Pulmonary artery endothelial cell (primary cell): Measurements from ENCODE around the gene TBC1D24. TPM values are rescaled to one million over a fixed set of nuclear protein-coding genes. Genes with fewer than 3 reads are reported as not detected.
"Not testable (repeated sequence)": the region's sequence is repeated elsewhere in the genome, so short reads cannot be mapped to it uniquely, and the experiment has no call there.

Source experiments
- DNase-seq: peaks from one replicate; pipeline ENCODE4 v3.0.0-alpha.2; 2011; ENCODE audit warnings: low read depth, low spot score
- total RNA-seq: library from RNA; depleted of rRNA; stranded (reverse); fragments of >200 nt; gene quantifications from 2 replicates; pipeline ENCODE4 v1.2.3, GENCODE V29; 2014

The TBC1D24 gene
- total RNA-seq, 1 donor from 2014 or later, result 12.8 TPM

DNA sequence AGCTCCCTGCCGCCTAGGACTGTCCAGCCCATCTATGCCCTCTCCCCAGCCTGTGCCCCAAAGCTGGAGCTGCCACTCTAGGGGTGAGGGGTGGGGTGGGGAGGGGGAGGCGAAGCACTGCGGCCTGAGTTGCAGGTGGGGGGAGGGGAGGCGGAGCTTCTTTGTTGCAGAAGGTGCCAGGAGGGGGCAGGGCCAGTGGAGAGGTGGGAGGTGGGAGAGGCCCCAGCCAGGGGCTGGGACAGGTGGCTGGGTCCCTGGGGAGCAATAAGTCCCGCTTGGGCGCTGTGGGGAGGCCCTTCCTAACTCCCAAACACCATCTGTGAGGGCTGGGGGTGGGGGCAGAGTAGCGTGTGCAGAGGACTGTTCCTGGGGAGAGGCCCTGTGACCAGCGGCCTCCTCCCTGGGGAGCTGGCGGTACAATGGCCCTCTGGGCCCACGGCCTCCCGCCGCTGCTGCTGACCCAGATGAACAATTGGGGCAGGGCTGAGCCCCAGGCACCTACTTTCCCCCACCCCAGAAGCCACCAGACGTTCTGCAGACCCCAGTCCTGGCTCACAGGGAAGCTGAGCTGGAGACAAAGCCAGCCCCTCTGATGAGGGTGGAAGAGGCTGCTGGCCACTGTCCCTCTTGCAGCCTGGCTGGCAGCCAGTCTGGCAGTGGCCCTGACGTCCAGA lies 6.1 kb upstream of the TBC1D24 start:
- DNase-seq, result no peak

DNA sequence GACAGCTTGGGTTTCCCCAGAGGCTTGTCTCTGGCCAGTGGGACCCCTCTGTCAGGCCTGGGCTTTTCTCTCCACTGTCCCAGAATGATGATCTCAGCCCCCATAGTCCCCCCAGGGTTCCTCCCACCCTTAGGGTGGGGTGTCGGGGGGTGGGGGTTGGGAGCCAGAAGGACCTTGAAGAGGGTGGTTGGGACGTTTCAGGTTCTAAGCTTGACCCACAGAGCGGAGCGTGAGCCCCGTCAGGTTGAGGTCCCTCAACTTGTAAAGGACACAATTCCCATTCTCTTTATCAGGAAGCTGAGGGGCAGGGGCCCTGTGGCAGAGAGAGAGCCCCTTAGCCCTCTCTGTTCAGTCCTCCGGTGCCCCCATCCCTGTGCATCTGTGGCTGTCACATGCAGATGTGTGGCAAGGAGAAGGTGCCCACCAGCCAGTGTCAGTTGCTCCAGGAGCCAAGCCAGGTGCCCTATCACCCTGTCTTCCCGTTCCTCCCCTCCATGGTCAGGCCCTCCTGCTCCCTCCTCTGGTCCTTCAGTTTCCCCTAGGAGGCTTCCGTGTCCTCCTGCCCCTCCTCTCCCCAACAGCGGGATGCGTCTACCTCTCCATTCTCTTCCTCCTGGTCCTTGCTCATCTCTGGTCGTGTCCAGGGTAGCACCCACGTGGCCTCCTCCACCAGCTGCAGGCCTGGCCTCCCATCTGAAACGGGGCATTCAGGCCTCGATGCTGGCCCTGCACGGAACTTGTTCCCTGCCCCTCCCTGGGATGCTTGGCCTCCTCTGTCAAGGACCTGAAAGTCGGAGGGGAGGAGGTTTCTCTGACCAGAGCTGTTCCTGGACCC lies 5.3 kb upstream of the TBC1D24 start:
- no peak for DNase-seq

DNA sequence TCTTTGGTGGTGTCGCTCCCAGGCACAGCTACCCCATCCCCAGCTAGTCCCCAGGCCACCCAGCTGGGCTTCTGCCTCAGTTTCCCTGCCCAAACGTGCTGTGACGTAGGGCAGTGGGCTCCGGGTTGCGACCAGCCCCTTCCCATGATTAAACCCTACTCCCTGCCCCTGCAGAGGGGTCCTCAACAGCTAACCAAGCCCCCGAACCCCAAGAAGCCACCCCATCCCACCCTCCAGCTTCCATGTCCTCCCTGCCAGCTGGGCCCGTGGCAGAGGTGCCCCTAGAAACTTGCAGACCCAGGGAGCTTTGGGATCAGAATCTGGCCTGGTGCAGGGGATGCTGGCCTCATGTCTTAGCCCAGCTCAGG lies 4.7 kb upstream of the TBC1D24 start:
- no peak for DNase-seq

DNA sequence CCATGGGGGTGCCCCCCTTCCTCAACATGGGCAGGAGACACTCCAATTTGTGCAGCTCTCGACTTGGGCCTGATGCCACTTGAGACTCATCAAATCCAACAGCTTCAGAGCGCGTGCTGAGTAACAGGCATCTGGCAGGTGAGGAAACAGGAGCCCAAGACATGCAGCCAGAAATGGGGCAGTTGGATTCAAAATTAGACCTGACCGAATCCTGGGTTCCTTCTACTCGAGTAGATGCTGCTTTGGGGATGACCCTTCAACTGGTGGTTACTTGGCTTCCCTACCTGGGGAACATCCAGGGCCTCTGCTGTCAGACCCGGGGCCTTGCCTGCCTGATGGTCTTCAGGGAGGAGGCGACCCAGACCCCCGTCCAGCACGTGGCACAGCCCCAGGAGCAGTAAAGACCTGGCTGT lies 4.3 kb upstream of the TBC1D24 start:
- DNase-seq, result no peak

DNA sequence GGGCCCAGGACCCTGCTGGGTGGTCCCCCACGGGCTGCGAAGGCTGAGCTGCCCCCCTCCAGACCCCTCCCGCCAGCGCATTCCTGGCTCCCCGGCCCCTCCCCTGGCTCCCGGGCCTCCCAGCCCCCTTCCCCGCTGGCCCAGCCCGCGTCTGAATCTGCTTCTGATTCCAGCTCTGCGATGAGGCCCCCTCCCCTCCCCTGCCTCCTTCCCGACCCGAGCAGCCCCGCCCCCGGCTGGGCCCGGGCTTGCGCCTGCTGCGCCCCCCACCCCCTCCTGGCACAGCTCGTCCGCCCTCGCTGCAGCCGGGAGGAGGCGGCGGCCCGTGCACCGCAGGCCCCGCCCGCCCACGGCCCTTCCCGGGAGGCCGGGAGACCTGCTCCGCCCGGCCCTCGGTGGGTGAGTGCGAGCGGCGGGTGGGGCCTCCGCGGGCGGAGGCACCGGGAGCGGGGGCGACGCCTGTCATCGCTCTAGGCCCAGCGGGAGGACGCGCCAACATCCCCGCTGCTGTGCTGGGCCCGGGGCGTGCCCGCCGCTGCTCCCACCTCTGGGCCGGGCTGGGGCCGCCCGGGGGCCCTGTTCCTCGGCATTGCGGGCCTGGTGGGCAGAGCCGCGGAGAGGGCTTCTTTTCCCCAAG lies 3.8 kb upstream of the TBC1D24 start, which contains the start of gene NTN3:
Gene NTN3, plus strand, starts transcription at position 282 of the 637 bp plus-strand sequence. CDS start 405 bp downstream, outside the sequence.
- DNase-seq, result no peak

DNA sequence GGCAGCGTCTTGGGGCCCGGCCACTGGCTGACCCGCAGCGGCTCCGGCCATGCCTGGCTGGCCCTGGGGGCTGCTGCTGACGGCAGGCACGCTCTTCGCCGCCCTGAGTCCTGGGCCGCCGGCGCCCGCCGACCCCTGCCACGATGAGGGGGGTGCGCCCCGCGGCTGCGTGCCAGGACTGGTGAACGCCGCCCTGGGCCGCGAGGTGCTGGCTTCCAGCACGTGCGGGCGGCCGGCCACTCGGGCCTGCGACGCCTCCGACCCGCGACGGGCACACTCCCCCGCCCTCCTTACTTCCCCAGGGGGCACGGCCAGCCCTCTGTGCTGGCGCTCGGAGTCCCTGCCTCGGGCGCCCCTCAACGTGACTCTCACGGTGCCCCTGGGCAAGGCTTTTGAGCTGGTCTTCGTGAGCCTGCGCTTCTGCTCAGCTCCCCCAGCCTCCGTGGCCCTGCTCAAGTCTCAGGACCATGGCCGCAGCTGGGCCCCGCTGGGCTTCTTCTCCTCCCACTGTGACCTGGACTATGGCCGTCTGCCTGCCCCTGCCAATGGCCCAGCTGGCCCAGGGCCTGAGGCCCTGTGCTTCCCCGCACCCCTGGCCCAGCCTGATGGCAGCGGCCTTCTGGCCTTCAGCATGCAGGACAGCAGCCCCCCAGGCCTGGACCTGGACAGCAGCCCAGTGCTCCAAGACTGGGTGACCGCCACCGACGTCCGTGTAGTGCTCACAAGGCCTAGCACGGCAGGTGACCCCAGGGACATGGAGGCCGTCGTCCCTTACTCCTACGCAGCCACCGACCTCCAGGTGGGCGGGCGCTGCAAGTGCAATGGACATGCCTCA lies 3.1 kb upstream of the TBC1D24 start:
- DNase-seq, result no peak

DNA sequence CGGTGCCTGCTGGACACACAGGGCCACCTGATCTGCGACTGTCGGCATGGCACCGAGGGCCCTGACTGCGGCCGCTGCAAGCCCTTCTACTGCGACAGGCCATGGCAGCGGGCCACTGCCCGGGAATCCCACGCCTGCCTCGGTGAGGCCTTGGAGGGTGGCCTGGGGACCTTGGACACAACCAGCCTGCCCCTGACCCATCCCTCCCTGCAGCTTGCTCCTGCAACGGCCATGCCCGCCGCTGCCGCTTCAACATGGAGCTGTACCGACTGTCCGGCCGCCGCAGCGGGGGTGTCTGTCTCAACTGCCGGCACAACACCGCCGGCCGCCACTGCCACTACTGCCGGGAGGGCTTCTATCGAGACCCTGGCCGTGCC lies 2.5 kb upstream of the TBC1D24 start:
- DNase-seq, result no peak

DNA sequence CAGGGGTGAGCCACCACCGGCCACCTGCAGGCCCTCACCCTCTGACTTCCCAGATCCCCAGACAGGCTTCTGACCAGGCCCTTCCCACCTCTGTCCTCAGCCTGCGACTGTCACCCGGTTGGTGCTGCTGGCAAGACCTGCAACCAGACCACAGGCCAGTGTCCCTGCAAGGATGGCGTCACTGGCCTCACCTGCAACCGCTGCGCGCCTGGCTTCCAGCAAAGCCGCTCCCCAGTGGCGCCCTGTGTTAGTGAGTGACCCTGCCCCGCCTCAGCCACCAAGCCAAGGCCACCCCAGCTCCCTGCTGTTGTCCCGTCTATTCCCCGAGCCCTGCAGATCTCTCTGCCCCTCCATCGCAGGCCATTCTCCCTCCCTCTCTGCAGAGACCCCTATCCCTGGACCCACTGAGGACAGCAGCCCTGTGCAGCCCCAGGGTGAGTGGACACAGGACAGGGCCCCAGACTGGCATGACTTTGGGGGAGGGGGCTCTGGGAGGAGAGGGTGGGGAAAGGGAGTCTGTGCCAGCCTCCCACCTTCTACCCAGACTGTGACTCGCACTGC lies 2.0 kb upstream of the TBC1D24 start:
- no peak for DNase-seq

DNA sequence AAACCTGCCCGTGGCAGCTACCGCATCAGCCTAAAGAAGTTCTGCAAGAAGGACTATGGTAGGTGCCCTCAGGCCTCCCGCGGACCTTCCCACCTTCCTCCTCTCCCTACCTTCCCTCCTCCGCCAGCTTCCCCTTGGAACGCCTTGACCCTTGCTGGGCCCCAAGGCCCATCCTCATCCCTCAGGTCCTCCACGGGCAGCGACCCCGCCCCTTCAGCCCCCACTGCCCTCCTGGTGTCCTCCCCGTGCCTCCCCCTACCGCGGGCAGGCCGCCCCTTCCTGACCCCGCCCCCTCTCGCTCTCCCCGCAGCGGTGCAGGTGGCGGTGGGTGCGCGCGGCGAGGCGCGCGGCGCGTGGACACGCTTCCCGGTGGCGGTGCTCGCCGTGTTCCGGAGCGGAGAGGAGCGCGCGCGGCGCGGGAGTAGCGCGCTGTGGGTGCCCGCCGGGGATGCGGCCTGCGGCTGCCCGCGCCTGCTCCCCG lies 1.4 kb upstream of the TBC1D24 start:
- DNase-seq, result no peak

DNA sequence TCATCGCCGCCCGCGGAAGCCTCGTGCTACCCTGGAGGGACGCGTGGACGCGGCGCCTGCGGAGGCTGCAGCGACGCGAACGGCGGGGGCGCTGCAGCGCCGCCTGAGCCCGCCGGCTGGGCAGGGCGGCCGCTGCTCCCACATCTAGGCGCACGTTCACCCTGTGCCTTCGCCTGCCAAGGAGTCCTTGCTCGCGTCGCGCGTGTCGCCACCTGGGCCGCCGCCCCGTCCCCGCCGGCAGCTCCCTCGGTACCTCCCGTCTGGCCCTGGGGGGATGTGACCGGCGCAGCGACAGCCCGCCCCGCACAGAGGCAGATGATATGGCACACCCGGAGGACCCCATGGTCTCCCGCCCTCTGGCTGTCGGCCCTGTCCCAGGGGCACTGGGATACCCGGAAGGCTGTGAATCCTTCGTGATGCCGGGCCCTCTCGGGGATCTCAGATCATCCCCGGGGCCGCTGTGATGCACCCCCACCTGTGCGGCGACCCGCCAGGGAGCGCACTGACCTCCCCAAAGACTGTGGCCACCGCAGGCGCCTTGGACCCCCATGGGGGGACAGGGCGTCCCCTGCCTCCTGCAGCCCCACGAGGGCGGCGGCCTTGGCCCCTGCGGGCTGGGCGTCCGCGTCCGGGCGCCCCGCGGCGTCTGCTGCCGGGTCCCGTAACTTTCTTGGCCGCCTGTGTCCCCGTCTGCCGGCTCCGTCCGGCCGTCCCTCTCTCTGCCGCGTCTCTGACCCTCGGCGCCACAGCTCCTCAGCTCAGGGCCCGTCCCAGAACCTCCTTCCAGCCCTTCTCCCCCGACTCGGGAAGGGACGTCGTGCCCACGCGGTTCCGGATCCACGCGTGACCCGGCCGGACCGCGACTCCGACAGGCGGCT lies 689 bp upstream of the TBC1D24 start:
- DNase-seq, result no peak

DNA sequence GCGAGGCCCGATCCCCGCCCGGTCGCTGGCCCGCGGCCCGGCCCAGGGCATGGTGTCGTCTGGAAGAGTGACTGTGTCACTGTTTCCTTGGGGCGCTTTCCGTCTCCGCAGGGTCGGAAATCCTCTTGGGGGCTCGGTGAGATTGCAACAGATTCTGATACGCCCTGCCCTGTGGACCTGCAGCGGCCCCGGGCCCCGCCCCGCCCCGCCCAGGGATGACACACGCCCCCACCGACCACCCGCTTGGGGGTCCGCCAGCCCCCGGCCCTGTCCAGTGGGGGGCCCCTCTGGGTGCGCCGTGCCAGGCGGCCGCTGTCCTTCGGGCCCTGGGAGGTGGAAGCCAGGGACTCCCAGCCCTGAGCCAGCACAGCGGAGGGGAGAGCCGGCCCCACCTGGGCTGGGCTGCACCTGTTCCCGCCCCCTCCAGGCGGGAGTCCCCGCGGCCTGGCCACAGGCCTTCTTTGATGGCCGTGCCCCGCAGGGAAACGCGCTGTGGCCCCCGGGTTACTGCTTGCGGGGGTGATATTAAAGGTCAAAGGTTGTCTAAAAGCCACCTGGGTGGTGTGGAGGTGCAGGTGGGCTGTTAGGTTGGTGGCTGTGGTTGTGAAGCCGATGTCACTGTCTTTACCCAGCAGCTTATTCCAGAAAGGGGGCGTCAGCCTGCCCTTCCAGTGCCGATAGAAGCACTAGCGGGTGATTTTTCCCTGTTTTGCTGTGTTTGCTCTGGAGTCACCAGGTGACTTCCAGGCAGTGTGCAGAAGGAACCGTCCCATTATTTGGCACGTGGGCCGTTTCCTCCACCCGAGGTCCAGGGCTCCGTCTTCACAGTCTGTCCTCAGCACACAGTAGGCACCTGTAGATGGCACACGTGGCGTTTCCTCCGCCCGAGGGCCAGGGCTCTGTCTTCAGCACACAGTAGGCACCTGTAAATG lies 752 bp downstream of the TBC1D24 start:
- DNase-seq, result no peak

DNA sequence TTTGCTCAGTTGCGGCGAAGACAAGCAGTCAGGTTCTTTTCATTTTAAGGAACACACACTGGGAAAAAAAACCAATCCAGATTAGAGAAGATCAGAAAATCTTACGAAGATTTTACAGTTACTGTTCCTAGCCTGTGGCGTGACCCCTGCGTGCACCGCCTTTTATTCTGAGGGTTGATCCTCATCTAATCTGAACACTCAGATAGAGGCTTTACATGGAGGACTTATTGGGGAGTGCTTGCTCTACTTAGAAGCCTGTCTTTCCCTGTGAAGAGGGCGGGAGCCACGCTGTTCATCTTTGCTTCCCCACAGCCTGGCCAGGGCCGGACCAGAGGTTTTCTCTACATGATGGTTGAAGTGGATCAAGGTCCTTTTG lies 1.4 kb downstream of the TBC1D24 start:
- no peak for DNase-seq

DNA sequence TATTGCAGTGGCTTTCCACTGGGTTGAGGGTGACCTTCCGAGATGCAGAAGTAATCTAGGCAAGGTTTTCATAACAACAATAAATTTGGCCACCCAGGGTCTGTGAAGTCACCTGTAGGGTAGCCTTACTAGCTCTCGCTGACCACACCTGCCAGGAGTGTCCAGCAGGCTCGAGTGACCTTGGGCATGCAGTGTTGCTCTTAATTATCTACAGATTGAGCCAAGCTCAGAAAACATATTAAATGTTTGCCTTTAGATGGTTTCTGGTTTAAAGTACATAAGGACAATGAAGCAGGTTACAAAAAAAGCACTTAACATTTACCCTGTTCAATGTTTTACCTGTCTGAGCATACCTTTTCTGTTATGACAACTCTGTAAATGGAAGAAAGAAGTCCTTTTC lies 1.8 kb downstream of the TBC1D24 start:
- DNase-seq, result no peak

DNA sequence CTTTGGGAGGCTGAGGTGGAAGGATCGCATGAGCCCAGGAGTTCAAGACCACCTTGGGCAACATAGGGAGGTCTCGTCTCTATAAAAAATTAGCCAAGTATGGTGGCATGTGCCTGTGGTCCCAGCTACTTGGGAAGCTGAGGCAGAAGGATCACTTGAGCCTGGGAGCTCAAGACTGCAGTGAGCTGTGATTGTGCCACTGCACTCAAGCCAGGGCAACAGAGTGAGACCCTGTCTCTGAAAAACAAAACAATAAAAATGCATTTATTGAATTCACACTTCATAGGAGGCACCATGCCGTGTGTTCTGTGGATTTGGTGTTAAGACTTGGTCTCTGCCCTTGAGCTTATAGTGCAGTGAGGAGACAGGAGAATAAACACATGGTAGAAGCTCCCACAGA lies 2.4 kb downstream of the TBC1D24 start:
- DNase-seq, result no peak

DNA sequence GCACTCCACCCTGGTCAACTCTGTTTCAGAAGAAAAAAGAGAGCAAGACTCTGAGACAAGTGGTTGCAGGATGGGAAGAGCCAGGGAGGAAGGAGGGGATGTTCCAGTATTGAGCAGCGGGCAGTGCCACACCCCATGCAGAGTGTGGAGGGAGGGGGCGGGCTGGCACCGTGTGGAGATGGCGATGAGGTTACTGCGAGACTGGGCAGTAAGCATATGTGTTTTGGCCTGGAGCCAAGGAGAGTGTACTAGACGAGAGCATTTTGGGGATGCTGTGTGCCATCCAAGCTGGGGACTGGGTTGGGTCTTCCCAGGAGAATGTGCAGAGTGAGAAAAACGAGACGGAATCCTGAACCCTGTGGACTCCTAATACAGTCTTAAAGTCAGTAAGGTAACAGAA lies 3.4 kb downstream of the TBC1D24 start:
- no peak for DNase-seq

DNA sequence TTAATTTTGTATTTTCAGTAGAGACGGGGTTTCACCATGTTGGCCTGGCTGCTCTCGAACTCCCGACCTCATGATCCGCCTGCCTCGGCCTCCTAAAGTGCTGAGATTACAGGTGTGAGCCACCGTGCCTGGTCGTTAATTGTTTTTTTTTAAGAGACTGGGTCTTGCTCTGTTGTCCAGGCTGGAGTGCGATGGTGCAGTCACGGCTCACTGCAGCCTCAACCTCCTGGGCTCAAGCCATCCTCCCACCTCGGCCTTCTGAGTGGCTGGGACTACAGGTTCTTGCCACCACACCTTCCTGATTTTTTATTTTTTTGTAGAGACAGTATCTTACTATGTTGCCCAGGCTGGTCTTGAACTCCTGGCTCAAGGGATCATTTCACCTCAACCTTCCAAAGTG lies 5.1 kb downstream of the TBC1D24 start:
- not testable (repeated sequence) for DNase-seq

DNA sequence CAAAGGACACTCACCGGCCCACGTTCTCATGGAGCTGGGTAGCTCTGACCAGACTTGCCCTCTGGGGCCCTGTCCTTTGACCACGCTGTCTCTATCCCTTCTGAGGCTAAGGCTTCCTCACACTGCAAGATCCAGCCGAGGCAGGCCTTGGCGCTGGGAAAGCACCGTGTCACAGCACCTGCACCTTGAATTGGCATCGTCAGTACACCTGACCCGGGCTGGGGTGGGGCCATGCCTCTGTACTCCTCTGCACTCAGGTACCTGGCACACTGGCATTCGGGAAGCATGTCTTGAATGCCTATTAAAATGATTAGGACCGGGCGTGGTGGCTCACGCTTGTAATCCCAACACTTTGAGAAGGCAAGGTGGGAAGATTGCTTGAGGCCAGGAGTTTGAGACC lies 6.0 kb downstream of the TBC1D24 start:
- DNase-seq, result no peak

DNA sequence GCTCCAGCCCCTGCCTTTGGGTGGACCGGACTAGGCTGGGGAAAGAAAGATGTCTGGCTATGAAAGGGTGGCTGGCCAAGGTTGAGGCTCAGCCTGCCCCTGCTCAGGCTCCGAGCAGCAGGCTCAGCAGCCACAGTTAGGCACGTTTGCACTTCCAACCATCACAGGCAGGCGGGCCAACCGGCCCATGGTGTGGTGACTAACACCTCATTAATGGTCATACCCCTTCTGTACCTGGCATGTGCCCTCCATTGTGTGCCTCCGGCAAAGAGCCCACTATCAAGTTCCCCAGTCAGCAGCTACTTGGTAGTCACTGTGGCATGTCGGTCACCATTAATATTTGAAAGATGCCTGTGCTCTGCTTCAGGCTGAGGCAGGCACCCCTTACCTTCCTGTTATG lies 6.7 kb downstream of the TBC1D24 start:
- no peak for DNase-seq

DNA sequence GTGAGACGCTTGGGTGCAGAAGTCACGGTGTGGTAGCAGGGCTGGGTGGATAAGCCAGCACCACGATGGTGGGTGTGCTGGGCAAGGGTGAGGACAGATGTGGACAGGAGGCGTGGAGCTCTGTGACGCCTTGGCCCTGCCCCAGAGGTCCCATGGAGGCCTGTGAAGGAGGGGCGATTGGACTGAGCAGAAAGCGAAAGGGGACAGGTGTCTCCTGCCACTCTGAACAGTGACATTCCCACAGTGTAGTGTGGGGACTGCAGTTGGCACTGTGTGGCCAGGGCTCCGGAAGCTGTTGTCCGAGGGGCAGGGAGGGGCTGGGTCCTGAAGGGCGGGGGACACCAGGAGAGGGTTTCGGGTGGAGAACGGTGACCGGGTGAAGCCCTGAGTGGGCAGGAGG lies 7.3 kb downstream of the TBC1D24 start:
- no peak for DNase-seq
